T-helper 17 cell (primary cell): Measurements from ENCODE around the gene SMARCAL1. TPM values are rescaled to one million over a fixed set of nuclear protein-coding genes. Genes with fewer than 3 reads are reported as not detected.
"Not testable (repeated sequence)": the region's sequence is repeated elsewhere in the genome, so short reads cannot be mapped to it uniquely, and the experiment has no call there.

Experiments used
- ATAC-seq: fragments of 150-1000 bp; cut with Tn5 transposase; 2 replicates; pipeline ENCODE4 v1.10.0; 2021; ENCODE audit warnings: mild to moderate bottlenecking, moderate library complexity
- DNase-seq, 3 donors: peaks; one replicate each; pipeline versions ENCODE4 v3.0.0 to v3.0.0-alpha.2; 2020 to 2021
- H3K9me3 ChIP-seq: one replicate; pipeline ENCODE4 v1.7.0; 2013; ENCODE audit warnings: low read length, mild to moderate bottlenecking; ENCODE audit not compliant: control insufficient read depth, poor library complexity, severe bottlenecking
- H3K27ac Mint-ChIP-seq: one replicate; pipeline ENCODE4 v1.8.0; 2022; ENCODE audit warnings: mild to moderate bottlenecking, moderate library complexity, mixed read lengths
- H3K27me3 Mint-ChIP-seq: one replicate; pipeline ENCODE4 v1.8.0; 2022; ENCODE audit warnings: mixed read lengths
- H3K36me3 Mint-ChIP-seq: one replicate; pipeline ENCODE4 v1.8.0; 2022; ENCODE audit warnings: low read depth, mixed read lengths
- H3K4me1 Mint-ChIP-seq: one replicate; pipeline ENCODE4 v1.8.0; 2022; ENCODE audit warnings: mild to moderate bottlenecking, mixed read lengths
- H3K4me3 Mint-ChIP-seq: one replicate; pipeline ENCODE4 v1.8.0; 2022; ENCODE audit warnings: mild to moderate bottlenecking, moderate library complexity, mixed read lengths
- total RNA-seq, 4 donors: library from RNA in 2 of 4; stranded (reverse) in 2 of 4; gene quantifications; one replicate each; pipeline ENCODE4 v1.2.3 and lab custom pipeline; 2022 to 2026

SMARCAL1 gene
- total RNA-seq, 2 donors from 2014 or later, result 14.0 to 15.0 TPM

- H3K36me3 Mint-ChIP-seq, H3K4me1 Mint-ChIP-seq, H3K27ac Mint-ChIP-seq, H3K4me3 Mint-ChIP-seq, DNase-seq, H3K27me3 Mint-ChIP-seq, H3K9me3 ChIP-seq, ATAC-seq: not testable (repeated sequence)
Measured at GRCh38 chr2:216384409-216384808, 27.9 kb upstream of the SMARCAL1 start.

- H3K27ac Mint-ChIP-seq, result no peak overlapping the region
- H3K4me1 Mint-ChIP-seq, result peaks cover 9% of the 10 kb centered on the region
- no peak for ATAC-seq
- no peak overlapping the region for H3K4me3 Mint-ChIP-seq
- H3K36me3 Mint-ChIP-seq, result peaks cover 3% of the 10 kb centered on the region
- H3K9me3 ChIP-seq, result peaks cover 3% of the 10 kb centered on the region
- H3K27me3 Mint-ChIP-seq, result no peaks in the 10 kb centered on the region
- no peak for DNase-seq
Measured at GRCh38 chr2:216385478-216385877, 26.8 kb upstream of the SMARCAL1 start.

- no peak for DNase-seq
- no peak for ATAC-seq
- no peaks in the 10 kb centered on the region for H3K27me3 Mint-ChIP-seq
- H3K36me3 Mint-ChIP-seq, result peaks cover 3% of the 10 kb centered on the region
- H3K4me1 Mint-ChIP-seq, result peaks cover 9% of the 10 kb centered on the region
- peaks cover under 1% of the 10 kb centered on the region for H3K9me3 ChIP-seq
- H3K27ac Mint-ChIP-seq, result no peak overlapping the region
- no peak overlapping the region for H3K4me3 Mint-ChIP-seq
Measured at GRCh38 chr2:216387262-216387661, 25.0 kb upstream of the SMARCAL1 start.

- no peak overlapping the region for H3K27ac Mint-ChIP-seq
- H3K4me1 Mint-ChIP-seq, result peaks cover 9% of the 10 kb centered on the region
- ATAC-seq (peak; percentile 98), DNase-seq (no peak)
- peaks cover 3% of the 10 kb centered on the region for H3K36me3 Mint-ChIP-seq
- peaks cover 4% of the 10 kb centered on the region for H3K27me3 Mint-ChIP-seq
- no peaks in the 10 kb centered on the region for H3K9me3 ChIP-seq
- H3K4me3 Mint-ChIP-seq, result no peak overlapping the region
Measured at GRCh38 chr2:216388046-216388884, 24.0 kb upstream of the SMARCAL1 start.

GRCh38 chr2:216389570-216389969 is 22.7 kb upstream of the SMARCAL1 start:
- H3K27me3 Mint-ChIP-seq, result peaks cover 11% of the 10 kb centered on the region
- peaks cover 6% of the 10 kb centered on the region for H3K36me3 Mint-ChIP-seq
- no peak overlapping the region for H3K4me3 Mint-ChIP-seq
- H3K4me1 Mint-ChIP-seq, result peaks cover 9% of the 10 kb centered on the region
- DNase-seq (no peak), ATAC-seq (no peak)
- H3K27ac Mint-ChIP-seq, result no peak overlapping the region
- no peaks in the 10 kb centered on the region for H3K9me3 ChIP-seq

- H3K27me3 Mint-ChIP-seq, result peaks cover 11% of the 10 kb centered on the region
- ATAC-seq, result no peak
- H3K9me3 ChIP-seq, result no peaks in the 10 kb centered on the region
- H3K4me1 Mint-ChIP-seq, result peaks cover 11% of the 10 kb centered on the region
- no peak for DNase-seq
- no peak overlapping the region for H3K27ac Mint-ChIP-seq
- H3K36me3 Mint-ChIP-seq, result peaks cover 6% of the 10 kb centered on the region
- H3K4me3 Mint-ChIP-seq, result no peak overlapping the region
Measured at GRCh38 chr2:216391401-216391800, 20.9 kb upstream of the SMARCAL1 start.

GRCh38 chr2:216392018-216392562 is 20.2 kb upstream of the SMARCAL1 start:
- peaks cover 11% of the 10 kb centered on the region for H3K27me3 Mint-ChIP-seq

GRCh38 chr2:216392945-216393840 is 19.1 kb upstream of the SMARCAL1 start:
- H3K4me3 Mint-ChIP-seq, result no peak overlapping the region
- H3K36me3 Mint-ChIP-seq, result peaks cover 6% of the 10 kb centered on the region
- no peak overlapping the region for H3K27ac Mint-ChIP-seq
- no peaks in the 10 kb centered on the region for H3K9me3 ChIP-seq
- DNase-seq, result no peak
- no peak for ATAC-seq
- H3K27me3 Mint-ChIP-seq, result peaks cover 11% of the 10 kb centered on the region
- peaks cover 8% of the 10 kb centered on the region for H3K4me1 Mint-ChIP-seq

More at GRCh38 chr2:216392018-216392562, 20.2 kb upstream of the SMARCAL1 start:
- H3K4me1 Mint-ChIP-seq, result peaks cover 11% of the 10 kb centered on the region
- ATAC-seq, result no peak
- DNase-seq, result no peak
- no peak overlapping the region for H3K27ac Mint-ChIP-seq
- peaks cover 6% of the 10 kb centered on the region for H3K36me3 Mint-ChIP-seq
- H3K4me3 Mint-ChIP-seq, result no peak overlapping the region
- no peaks in the 10 kb centered on the region for H3K9me3 ChIP-seq

- peaks cover 2% of the 10 kb centered on the region for H3K4me1 Mint-ChIP-seq
- H3K4me3 Mint-ChIP-seq, result no peak overlapping the region
- H3K9me3 ChIP-seq, result no peaks in the 10 kb centered on the region
- no peak overlapping the region for H3K27ac Mint-ChIP-seq
- H3K36me3 Mint-ChIP-seq, result peaks cover 6% of the 10 kb centered on the region
- DNase-seq, result no peak
- H3K27me3 Mint-ChIP-seq, result peaks cover 11% of the 10 kb centered on the region
- no peak for ATAC-seq
Measured at GRCh38 chr2:216394881-216395280, 17.4 kb upstream of the SMARCAL1 start.

GRCh38 chr2:216399621-216400020 is 12.7 kb upstream of the SMARCAL1 start:
- DNase-seq, result no peak

GRCh38 chr2:216402751-216403150 is 9.5 kb upstream of the SMARCAL1 start:
- no peak overlapping the region for H3K27ac Mint-ChIP-seq
- H3K36me3 Mint-ChIP-seq, result peaks cover 2% of the 10 kb centered on the region
- no peak overlapping the region for H3K4me3 Mint-ChIP-seq
- no peak for DNase-seq
- peaks cover 23% of the 10 kb centered on the region for H3K27me3 Mint-ChIP-seq
- no peaks in the 10 kb centered on the region for H3K4me1 Mint-ChIP-seq
- ATAC-seq, result no peak
- no peaks in the 10 kb centered on the region for H3K9me3 ChIP-seq

More at GRCh38 chr2:216399621-216400020, 12.7 kb upstream of the SMARCAL1 start:
- H3K9me3 ChIP-seq, result no peaks in the 10 kb centered on the region
- Mint-ChIP-seq H3K4me1 (peaks cover 2% of the 10 kb centered on the region), H3K4me3 (no peak overlapping the region), H3K27ac (no peak overlapping the region), H3K36me3 (peaks cover 3% of the 10 kb centered on the region), H3K27me3 (no peaks in the 10 kb centered on the region)
- ATAC-seq, result no peak

GRCh38 chr2:216404010-216404618 is 8.2 kb upstream of the SMARCAL1 start:
- ATAC-seq, result peak; percentile 73
- H3K36me3 Mint-ChIP-seq, result peaks cover 2% of the 10 kb centered on the region
- H3K27me3 Mint-ChIP-seq, result peaks cover 31% of the 10 kb centered on the region
- H3K4me1 Mint-ChIP-seq, result no peaks in the 10 kb centered on the region
- H3K27ac Mint-ChIP-seq, result no peak overlapping the region
- H3K9me3 ChIP-seq, result no peaks in the 10 kb centered on the region
- peak in 2 of 3 donors; percentile 18 to 27 for DNase-seq
- H3K4me3 Mint-ChIP-seq, result no peak overlapping the region

GRCh38 chr2:216405588-216405987 is 6.7 kb upstream of the SMARCAL1 start:
- DNase-seq (no peak), ATAC-seq (no peak)
- no peaks in the 10 kb centered on the region for H3K9me3 ChIP-seq
- no peak overlapping the region for H3K27ac Mint-ChIP-seq
- H3K36me3 Mint-ChIP-seq, result peaks cover 2% of the 10 kb centered on the region
- no peaks in the 10 kb centered on the region for H3K4me1 Mint-ChIP-seq
- H3K27me3 Mint-ChIP-seq, result peaks cover 31% of the 10 kb centered on the region
- no peak overlapping the region for H3K4me3 Mint-ChIP-seq
